NT2/D1 (cell line): ENCODE results near the gene RPS18.
"Not testable (repeated sequence)": the region's sequence is repeated elsewhere in the genome, so short reads cannot be mapped to it uniquely, and the experiment has no call there.

Source experiments
- YY1 ChIP-seq: IDR thresholded peaks from 2 replicates; pipeline ENCODE4 v1.6.1; 2011; ENCODE audit not compliant: insufficient read length, insufficient read depth
- ZNF274 ChIP-seq: IDR thresholded peaks from 2 replicates; pipeline ENCODE4 v1.6.1; 2011; ENCODE audit warnings: mild to moderate bottlenecking, low read depth, low read length

DNA sequence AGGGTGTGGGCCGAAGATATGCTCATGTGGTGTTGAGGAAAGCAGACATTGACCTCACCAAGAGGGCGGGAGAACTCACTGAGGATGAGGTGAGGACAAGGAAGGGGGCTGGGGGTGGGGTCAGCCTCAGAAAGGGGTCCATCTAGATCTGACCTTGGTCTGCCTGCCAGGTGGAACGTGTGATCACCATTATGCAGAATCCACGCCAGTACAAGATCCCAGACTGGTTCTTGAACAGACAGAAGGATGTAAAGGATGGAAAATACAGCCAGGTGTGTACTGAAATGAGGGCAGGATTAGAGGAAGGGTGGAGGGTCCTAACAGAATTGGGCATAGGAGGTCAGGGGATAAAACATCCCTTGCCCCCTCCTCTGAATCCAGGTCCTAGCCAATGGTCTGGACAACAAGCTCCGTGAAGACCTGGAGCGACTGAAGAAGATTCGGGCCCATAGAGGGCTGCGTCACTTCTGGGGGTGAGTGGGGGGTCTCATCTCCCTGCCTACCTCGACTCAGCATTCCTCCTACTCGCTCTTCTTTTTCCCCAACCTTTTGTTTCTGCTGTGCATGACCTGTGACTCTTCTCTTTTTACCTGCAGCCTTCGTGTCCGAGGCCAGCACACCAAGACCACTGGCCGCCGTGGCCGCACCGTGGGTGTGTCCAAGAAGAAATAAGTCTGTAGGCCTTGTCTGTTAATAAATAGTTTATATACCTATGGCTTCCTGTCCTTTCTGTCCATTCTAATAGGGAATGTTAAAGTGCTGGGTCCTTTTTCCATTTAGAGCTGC is 4.1 kb downstream of the RPS18 start:
- TF ChIP-seq ZNF274, YY1: not testable (repeated sequence)
